H1 (cell line): ENCODE results near the gene IKZF1. TPM values are rescaled to one million over a fixed set of nuclear protein-coding genes. Genes with fewer than 3 reads are reported as not detected.

Source experiments
- CTCF ChIA-PET: fragments of 300-600 bp; sonication (Branson Sonifier 250); formaldehyde crosslinking; loops from one replicate; lab custom pipeline; 2021; ENCODE audit not compliant: partially characterized antibody; lab: Charles Lee
- POLR2A ChIA-PET: fragments of 300-600 bp; sonication (Branson Sonifier 250); formaldehyde crosslinking; loops from one replicate; lab custom pipeline; 2021; ENCODE audit warnings: inconsistent platforms; ENCODE audit not compliant: partially characterized antibody; lab: Charles Lee
- DNase-seq, 2 experiments: peaks; one replicate each; pipeline versions ENCODE4 v3.0.0 to v3.0.0-alpha.2; 2010 to 2022; ENCODE audit warnings: low spot score in 2 of 2, low read depth in 1 of 2, mixed read lengths in 1 of 2
- FAIRE-seq: peaks from 2 replicates; lab custom pipeline; 2011; peaks lifted over from hg19 to GRCh38; lab: Jason Lieb, UNC
- H2AFZ ChIP-seq: 2 replicates; pipeline ENCODE4 v1.8.1; 2012; ENCODE audit warnings: low read length, inconsistent platforms
- H2AK5ac ChIP-seq: 2 replicates; pipeline ENCODE4 v1.6.1; 2013; ENCODE audit warnings: low read depth, low read length
- H2BK120ac ChIP-seq: replicated peaks from 2 replicates; pipeline ENCODE3; 2013; ENCODE audit warnings: low read depth, low read length, inconsistent platforms
- H2BK12ac ChIP-seq: 2 replicates; pipeline ENCODE4 v1.6.1; 2013; ENCODE audit warnings: low read depth, low read length
- H2BK15ac ChIP-seq: 2 replicates; pipeline ENCODE4 v1.6.1; 2013; ENCODE audit warnings: low read length
- H2BK20ac ChIP-seq: 2 replicates; pipeline ENCODE4 v1.6.1; 2013; ENCODE audit warnings: low read length
- H2BK5ac ChIP-seq: 2 replicates; pipeline ENCODE4 v1.6.1; 2013; ENCODE audit warnings: low read depth, low read length
- H3K14ac ChIP-seq: 2 replicates; pipeline ENCODE4 v1.6.1; 2013; ENCODE audit warnings: inconsistent platforms; ENCODE audit not compliant: insufficient read length
- H3K18ac ChIP-seq: 2 replicates; pipeline ENCODE4 v1.6.1; 2013; ENCODE audit warnings: low read length; ENCODE audit errors: extremely low read depth
- H3K23ac ChIP-seq: 2 replicates; pipeline ENCODE4 v1.6.1; 2013; ENCODE audit warnings: inconsistent platforms; ENCODE audit not compliant: insufficient read length
- H3K23me2 ChIP-seq: 2 replicates; pipeline ENCODE4 v1.6.1; 2013; ENCODE audit warnings: low read depth, low read length
- H3K27ac ChIP-seq: 2 replicates; pipeline ENCODE4 v1.6.1; 2011; ENCODE audit warnings: low read depth, low read length, inconsistent platforms
- H3K27me3 ChIP-seq, 4 experiments: replicated peaks in 1 of 4; 1 replicate in 1 of 4; 2 replicates in 3 of 4; pipeline versions ENCODE4 v1.6.1 to v1.8.1; 2011 to 2013; ENCODE audit warnings: low read length in 3 of 4, mild to moderate bottlenecking in 3 of 4, inconsistent platforms in 2 of 4, mixed read lengths in 2 of 4, moderate library complexity in 1 of 4; ENCODE audit not compliant: control insufficient read depth in 3 of 4, insufficient read depth in 3 of 4; ENCODE audit errors: extremely low read depth in 1 of 4
- H3K36me3 ChIP-seq, 4 experiments: 2 replicates each; pipeline versions ENCODE4 v1.6.1 to v1.8.1; 2011 to 2013; ENCODE audit warnings: mild to moderate bottlenecking in 4 of 4, low read length in 3 of 4, moderate library complexity in 2 of 4, control low read depth in 1 of 4, inconsistent platforms in 1 of 4; ENCODE audit not compliant: insufficient read depth in 4 of 4, control insufficient read depth in 2 of 4
- H3K4ac ChIP-seq: replicated peaks from 2 replicates; pipeline ENCODE3; 2013; ENCODE audit warnings: low read length, low read depth, mixed read lengths, inconsistent platforms; ENCODE audit not compliant: insufficient read length
- H3K4me1 ChIP-seq, 4 experiments: replicated peaks in 1 of 4; 1 replicate in 1 of 4; 2 replicates in 3 of 4; pipeline versions ENCODE4 v1.6.1 to v1.8.1; 2011 to 2013; ENCODE audit warnings: low read length in 3 of 4, inconsistent platforms in 2 of 4, mixed read lengths in 1 of 4; ENCODE audit not compliant: insufficient read depth in 4 of 4, control insufficient read depth in 3 of 4
- H3K4me2 ChIP-seq, 2 experiments: 2 replicates each; pipeline versions ENCODE4 v1.6.1 to v1.8.1; 2011 to 2013; ENCODE audit warnings: low read depth in 2 of 2, low read length in 2 of 2, control low read depth in 1 of 2, inconsistent platforms in 1 of 2, mild to moderate bottlenecking in 1 of 2; ENCODE audit not compliant: insufficient read depth in 1 of 2
- H3K4me3 ChIP-seq, 4 experiments: fragments of 200-600, 300-600 bp in 1 of 4; sonication (generic), shearing (Covaris generic), sonication (Bioruptor Twin) in 1 of 4; 2 replicates each; pipeline versions ENCODE4 v1.5.1 to v1.8.1; 2011 to 2016; ENCODE audit warnings: low read length in 4 of 4, low read depth in 3 of 4, control low read depth in 2 of 4, inconsistent platforms in 2 of 4, mild to moderate bottlenecking in 2 of 4, mixed read lengths in 1 of 4, moderate library complexity in 1 of 4; ENCODE audit not compliant: insufficient read depth in 2 of 4; ENCODE audit errors: extremely low read depth in 1 of 4
- H3K56ac ChIP-seq: replicated peaks from 2 replicates; pipeline ENCODE3; 2013; ENCODE audit warnings: low read depth, mild to moderate bottlenecking, mixed read lengths, low read length, inconsistent platforms; ENCODE audit not compliant: insufficient read length
- H3K79me1 ChIP-seq: 2 replicates; pipeline ENCODE4 v1.6.1; 2013; ENCODE audit warnings: low read depth, low read length, control low read depth
- H3K79me2 ChIP-seq, 2 experiments: 2 replicates each; pipeline versions ENCODE4 v1.6.1 to v1.8.1; 2012 to 2013; ENCODE audit warnings: low read length in 2 of 2, mild to moderate bottlenecking in 2 of 2, inconsistent platforms in 1 of 2; ENCODE audit not compliant: insufficient read depth in 2 of 2, control insufficient read depth in 1 of 2
- H3K9ac ChIP-seq, 4 experiments: replicated peaks in 1 of 4; 1 replicate in 1 of 4; 2 replicates in 3 of 4; pipeline versions ENCODE4 v1.6.1 to v1.8.1; 2011 to 2013; ENCODE audit warnings: low read depth in 3 of 4, low read length in 3 of 4, control low read depth in 2 of 4, mild to moderate bottlenecking in 2 of 4, moderate library complexity in 2 of 4, inconsistent platforms in 1 of 4; ENCODE audit errors: extremely low read depth in 1 of 4
- H3K9me3 ChIP-seq, 2 experiments: 2 replicates each; pipeline versions ENCODE4 v1.6.1 to v1.8.1; 2012 to 2013; ENCODE audit warnings: mild to moderate bottlenecking in 2 of 2, moderate library complexity in 2 of 2, control low read depth in 1 of 2, inconsistent platforms in 1 of 2, low read depth in 1 of 2, low read length in 1 of 2, mixed read lengths in 1 of 2; ENCODE audit not compliant: insufficient read depth in 2 of 2
- H4K20me1 ChIP-seq, 2 experiments: replicated peaks in 1 of 2; 2 replicates each; pipeline versions ENCODE3 to v1.8.1; 2011 to 2013; ENCODE audit warnings: inconsistent platforms in 2 of 2, low read length in 2 of 2, mild to moderate bottlenecking in 1 of 2; ENCODE audit not compliant: insufficient read depth in 2 of 2, control insufficient read depth in 1 of 2
- H4K5ac ChIP-seq: 2 replicates; pipeline ENCODE4 v1.6.1; 2013; ENCODE audit warnings: low read length, low read depth, mixed read lengths, inconsistent platforms; ENCODE audit not compliant: insufficient read length
- H4K8ac ChIP-seq: 2 replicates; pipeline ENCODE4 v1.8.0; 2013; ENCODE audit warnings: mild to moderate bottlenecking, moderate library complexity, low read length, inconsistent platforms; ENCODE audit not compliant: insufficient read depth; ENCODE audit errors: extremely low read depth
- H4K91ac ChIP-seq: replicated peaks from 2 replicates; pipeline ENCODE3; 2013; ENCODE audit warnings: low read length, mixed read lengths, inconsistent platforms; ENCODE audit not compliant: insufficient read length
- CEBPB ChIP-seq: IDR thresholded peaks from 2 replicates; pipeline ENCODE4 v1.6.1; 2012; ENCODE audit warnings: low read depth, low read length
- CHD1 ChIP-seq: IDR thresholded peaks from 2 replicates; pipeline ENCODE4 v1.6.1; 2012; ENCODE audit warnings: low read depth, low read length, improper control_type of control experiment
- GABPA ChIP-seq: IDR thresholded peaks from 2 replicates; pipeline ENCODE4 v1.6.1; 2011; ENCODE audit warnings: mild to moderate bottlenecking, low read length, moderate library complexity, borderline replicate concordance; ENCODE audit not compliant: insufficient read depth
- KDM1A ChIP-seq: fragments of 200-600, 300-600 bp; sonication (generic); IDR thresholded peaks from 2 replicates; pipeline ENCODE4 v1.7.1; 2016; ENCODE audit warnings: mild to moderate bottlenecking, low read length, borderline replicate concordance
- KDM4A ChIP-seq: IDR thresholded peaks from one replicate; pipeline ENCODE4 v1.7.1; 2012; ENCODE audit warnings: low read depth, mild to moderate bottlenecking, moderate library complexity, low read length, inconsistent platforms; ENCODE audit not compliant: severe bottlenecking
- SIN3A ChIP-seq, 2 experiments: IDR thresholded peaks in 1 of 2; conservative IDR thresholded peaks in 1 of 2; 2 replicates each; pipeline ENCODE4 v1.6.1; 2011 to 2012; ENCODE audit warnings: low read length in 2 of 2, improper control_type of control experiment in 1 of 2, low read depth in 1 of 2, mild to moderate bottlenecking in 1 of 2
- TAF7 ChIP-seq: optimal IDR thresholded peaks from 2 replicates; pipeline ENCODE3; 2011; ENCODE audit warnings: low read depth, mild to moderate bottlenecking, inconsistent platforms, low read length, moderate library complexity, borderline replicate concordance
- WGBS, 2 experiments: shearing (Covaris generic) in 1 of 2; methylation state at CpG; one replicate each; pipeline versions ENCODE4 v1.1.6 to v1.1.7; 2013 to 2015; ENCODE audit warnings: low lambda C conversion rate in 2 of 2, mixed read lengths in 2 of 2, inconsistent platforms in 1 of 2, low coverage in 1 of 2, missing lambda C conversion rate in 1 of 2; ENCODE audit not compliant: insufficient replicate concordance in 2 of 2, insufficient coverage in 1 of 2, insufficient read length in 1 of 2; ENCODE audit errors: extremely low coverage in 1 of 2, missing lambda C conversion rate in 1 of 2; 5-methylcytosine and 5-hydroxymethylcytosine counted together
- polyA plus RNA-seq, 7 experiments: library from polyadenylated mRNA; depleted of rRNA in 3 of 7; stranded (reverse) in 5 of 7; unstranded in 2 of 7; fragments of >200 nt in 5 of 7; fragments of 200-250 nt in 2 of 7; gene quantifications; 1 replicate in 5 of 7; 2 replicates in 1 of 7; 4 replicates in 1 of 7; pipeline versions ENCODE4 v1.2.1 to v1.2.3, GENCODE V29; 2011 to 2013; ENCODE audit warnings: missing spikeins in 2 of 7, mixed read lengths in 2 of 7
- total RNA-seq: library from RNA; stranded (reverse); fragmentation: NEBNext Ultra II Directional; extraction: Animal tissue kit (Norgen Biotek cat#: 25700); gene quantifications from 2 replicates; pipeline ENCODE4 v1.2.1, GENCODE V29; 2021

Gene IKZF1
- total and polyA plus RNA-seq, 2 of the 8 experiments (the other 6 are each of a cell fraction or from before 2014, with no cell fraction given): 0.74 to 1.5 TPM

GRCh38 chr7:50284296-50284695 lies 20.2 kb upstream of the IKZF1 start:
- Histone ChIP-seq H3K18ac (no peak overlapping the region), H3K23me2 (no peaks in the 10 kb centered on the region), H3K79me2 (no peaks in the 10 kb centered on the region), H3K9me3 (no peaks in the 10 kb centered on the region), H2BK15ac (no peak overlapping the region), H3K36me3 (no peaks in the 10 kb centered on the region), H4K5ac (no peak overlapping the region), H3K4me3 (no peak overlapping the region), H3K9ac (no peak overlapping the region), H3K56ac (no peak overlapping the region), H3K27ac (no peak overlapping the region), H2BK20ac (no peak overlapping the region)
- FAIRE-seq: no peak
- POLR2A ChIA-PET: no interaction called here
- TF ChIP-seq CEBPB: no peak
- no peak for TF ChIP-seq TAF7
- TF ChIP-seq KDM4A: no peak
- TF ChIP-seq GABPA: no peak
- no peak for TF ChIP-seq CHD1
- TF ChIP-seq KDM1A: no peak
- TF ChIP-seq SIN3A (conservative IDR thresholded peaks at IDR 0.05 in 1 of 2, IDR thresholded peaks at IDR 0.05 in 1 of 2; ENCODE audit: low read depth in 1 of 2, low read length in 2 of 2): no peak
- TF ChIP-seq, all 59 proteins: peak for 0
- CTCF ChIA-PET: no interaction called here
- H3K79me1 ChIP-seq: no peaks in the 10 kb centered on the region
- H4K8ac ChIP-seq: no peak overlapping the region
- H3K4ac ChIP-seq: no peak overlapping the region
- no peak overlapping the region for H2BK5ac ChIP-seq
- no peaks in the 10 kb centered on the region for H3K4me1 ChIP-seq
- no peak overlapping the region for H2BK12ac ChIP-seq
- no peak overlapping the region for H2AK5ac ChIP-seq
- H3K27me3 ChIP-seq: no peaks in the 10 kb centered on the region
- 85% methylated on average over 3 of the region's 3 CpGs; no CpG with 5 or more reads in 1 of the 2 experiments for WGBS, 2 experiments
- no peak overlapping the region for H3K23ac ChIP-seq
- H2BK120ac ChIP-seq: no peak overlapping the region
- no peak overlapping the region for H4K91ac ChIP-seq
- H3K14ac ChIP-seq: no peak overlapping the region
- no peak overlapping the region for H2AFZ ChIP-seq
- H3K4me2 ChIP-seq: no peak overlapping the region
- no peaks in the 10 kb centered on the region for H4K20me1 ChIP-seq
- DNase-seq: no peak
